ENCODE measurements around the gene EYA4.

Gene EYA4

DNA sequence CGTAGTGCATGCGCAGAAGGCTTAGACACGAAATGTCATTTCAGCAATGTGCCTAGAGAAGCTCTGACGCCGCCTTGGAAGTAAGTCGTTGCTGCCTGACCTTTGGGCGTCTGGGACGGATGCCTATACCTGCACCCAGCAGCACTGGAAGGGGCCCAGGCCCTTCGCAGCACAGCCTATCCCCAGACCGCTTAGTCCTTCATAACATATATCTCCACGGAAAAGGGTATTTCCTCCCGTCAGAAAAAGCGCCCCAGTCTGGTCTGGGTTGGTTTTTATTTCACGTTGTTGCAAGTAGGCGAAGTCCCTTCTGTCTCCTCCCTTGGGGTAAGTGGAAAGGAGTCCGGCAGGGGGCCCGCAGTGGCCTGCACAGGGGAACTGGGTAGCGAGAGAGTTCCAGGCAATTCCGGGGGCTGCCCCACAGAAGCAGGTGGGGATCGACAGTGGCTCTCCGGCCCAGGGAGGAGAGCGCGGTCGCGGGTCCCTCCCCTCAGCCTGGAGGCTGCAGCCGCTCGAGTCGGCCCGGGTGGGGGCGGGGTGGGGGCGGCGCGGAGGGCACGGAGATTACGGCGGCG, 559 bp upstream of the EYA4 start (continued):
- TF ChIP-seq, protein P1, sequence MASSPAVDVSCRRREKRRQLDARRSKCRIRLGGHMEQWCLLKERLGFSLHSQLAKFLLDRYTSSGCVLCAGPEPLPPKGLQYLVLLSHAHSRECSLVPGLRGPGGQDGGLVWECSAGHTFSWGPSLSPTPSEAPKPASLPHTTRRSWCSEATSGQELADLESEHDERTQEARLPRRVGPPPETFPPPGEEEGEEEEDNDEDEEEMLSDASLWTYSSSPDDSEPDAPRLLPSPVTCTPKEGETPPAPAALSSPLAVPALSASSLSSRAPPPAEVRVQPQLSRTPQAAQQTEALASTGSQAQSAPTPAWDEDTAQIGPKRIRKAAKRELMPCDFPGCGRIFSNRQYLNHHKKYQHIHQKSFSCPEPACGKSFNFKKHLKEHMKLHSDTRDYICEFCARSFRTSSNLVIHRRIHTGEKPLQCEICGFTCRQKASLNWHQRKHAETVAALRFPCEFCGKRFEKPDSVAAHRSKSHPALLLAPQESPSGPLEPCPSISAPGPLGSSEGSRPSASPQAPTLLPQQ (tag by site-specific recombination; IDR thresholded peaks at IDR 0.05): no peak
- TF ChIP-seq ZBTB17 (tag by site-specific recombination; IDR thresholded peaks at IDR 0.05): peak; percentile 61
- TF ChIP-seq ZNF561 (tag by site-specific recombination; IDR thresholded peaks at IDR 0.05; ENCODE audit: borderline replicate concordance): peak; percentile 66; the same call in 1 of the 2 replicates
- TF ChIP-seq ZNF114 (tag by site-specific recombination; IDR thresholded peaks at IDR 0.05): no peak
- no peak for TF ChIP-seq ELK4 (IDR thresholded peaks at IDR 0.05; ENCODE audit: borderline replicate concordance, low read depth, low read length)

- peaks cover 41% of the 10 kb centered on the region for H3K4me1 ChIP-seq (ENCODE audit: control insufficient read depth, insufficient read depth, low read length)
- peak overlapping the region; percentile 84 for H3K4me3 ChIP-seq (ENCODE audit: low read depth, low read length)
- H3K36me3 ChIP-seq (ENCODE audit: control insufficient read depth in 2 of 2, insufficient read depth in 1 of 2, low read length in 2 of 2): no peaks in the 10 kb centered on the region
- peak overlapping the region; percentile 98 for H3K27ac ChIP-seq (ENCODE audit: extremely low read depth, low read depth, low read length)
- H3K9me3 ChIP-seq (ENCODE audit: control insufficient read depth, insufficient read depth, low read depth, low read length): no peaks in the 10 kb centered on the region
- POLR2A ChIA-PET: interaction anchor here (0.6 kb wide), 1 partner anchor 69 kb away, joined by 3 read pairs; no protein-coding TSS in a partner anchor
- CTCF ChIA-PET: interaction anchor here (0.6 kb wide), 1 partner anchor 679 kb away, joined by 5 read pairs; no protein-coding TSS in a partner anchor
- TF ChIP-seq, protein P2, sequence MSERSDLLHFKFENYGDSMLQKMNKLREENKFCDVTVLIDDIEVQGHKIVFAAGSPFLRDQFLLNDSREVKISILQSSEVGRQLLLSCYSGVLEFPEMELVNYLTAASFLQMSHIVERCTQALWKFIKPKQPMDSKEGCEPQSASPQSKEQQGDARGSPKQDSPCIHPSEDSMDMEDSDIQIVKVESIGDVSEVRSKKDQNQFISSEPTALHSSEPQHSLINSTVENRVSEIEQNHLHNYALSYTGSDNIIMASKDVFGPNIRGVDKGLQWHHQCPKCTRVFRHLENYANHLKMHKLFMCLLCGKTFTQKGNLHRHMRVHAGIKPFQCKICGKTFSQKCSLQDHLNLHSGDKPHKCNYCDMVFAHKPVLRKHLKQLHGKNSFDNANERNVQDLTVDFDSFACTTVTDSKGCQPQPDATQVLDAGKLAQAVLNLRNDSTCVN (tag by site-specific recombination; optimal IDR thresholded peaks at IDR 0.05): peak; percentile 82
- TF ChIP-seq ZNF335 (tag by site-specific recombination; conservative IDR thresholded peaks at IDR 0.05): peak; percentile 80
- TF ChIP-seq ZSCAN30 (tag by site-specific recombination; IDR thresholded peaks at IDR 0.05): peak; percentile 6; the same call in 1 of the 2 replicates
- no peak for TF ChIP-seq HOXA7 (CRISPR knock-in tag; IDR thresholded peaks at IDR 0.05; ENCODE audit: borderline replicate concordance)
- no peak for TF ChIP-seq ZNF544 (tag by site-specific recombination; IDR thresholded peaks at IDR 0.05)
- TF ChIP-seq ZNF629 (tag by site-specific recombination; IDR thresholded peaks at IDR 0.05): no peak
- no peak for TF ChIP-seq ZNF747 (tag by site-specific recombination; IDR thresholded peaks at IDR 0.05)
- TF ChIP-seq, protein P3, sequence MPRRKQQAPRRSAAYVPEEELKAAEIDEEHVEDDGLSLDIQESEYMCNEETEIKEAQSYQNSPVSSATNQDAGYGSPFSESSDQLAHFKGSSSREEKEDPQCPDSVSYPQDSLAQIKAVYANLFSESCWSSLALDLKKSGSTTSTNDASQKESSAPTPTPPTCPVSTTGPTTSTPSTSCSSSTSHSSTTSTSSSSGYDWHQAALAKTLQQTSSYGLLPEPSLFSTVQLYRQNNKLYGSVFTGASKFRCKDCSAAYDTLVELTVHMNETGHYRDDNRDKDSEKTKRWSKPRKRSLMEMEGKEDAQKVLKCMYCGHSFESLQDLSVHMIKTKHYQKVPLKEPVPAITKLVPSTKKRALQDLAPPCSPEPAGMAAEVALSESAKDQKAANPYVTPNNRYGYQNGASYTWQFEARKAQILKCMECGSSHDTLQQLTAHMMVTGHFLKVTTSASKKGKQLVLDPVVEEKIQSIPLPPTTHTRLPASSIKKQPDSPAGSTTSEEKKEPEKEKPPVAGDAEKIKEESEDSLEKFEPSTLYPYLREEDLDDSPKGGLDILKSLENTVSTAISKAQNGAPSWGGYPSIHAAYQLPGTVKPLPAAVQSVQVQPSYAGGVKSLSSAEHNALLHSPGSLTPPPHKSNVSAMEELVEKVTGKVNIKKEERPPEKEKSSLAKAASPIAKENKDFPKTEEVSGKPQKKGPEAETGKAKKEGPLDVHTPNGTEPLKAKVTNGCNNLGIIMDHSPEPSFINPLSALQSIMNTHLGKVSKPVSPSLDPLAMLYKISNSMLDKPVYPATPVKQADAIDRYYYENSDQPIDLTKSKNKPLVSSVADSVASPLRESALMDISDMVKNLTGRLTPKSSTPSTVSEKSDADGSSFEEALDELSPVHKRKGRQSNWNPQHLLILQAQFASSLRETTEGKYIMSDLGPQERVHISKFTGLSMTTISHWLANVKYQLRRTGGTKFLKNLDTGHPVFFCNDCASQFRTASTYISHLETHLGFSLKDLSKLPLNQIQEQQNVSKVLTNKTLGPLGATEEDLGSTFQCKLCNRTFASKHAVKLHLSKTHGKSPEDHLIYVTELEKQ (tag by site-specific recombination; IDR thresholded peaks at IDR 0.05; ENCODE audit: borderline replicate concordance): 0 out of 2 replicates have a peak, but pooled peaks have one; percentile 4
- TF ChIP-seq ZNF548 (tag by site-specific recombination; IDR thresholded peaks at IDR 0.05): no peak
- no peak for TF ChIP-seq ZNF664 (tag by site-specific recombination; IDR thresholded peaks at IDR 0.05)
- no peak for TF ChIP-seq GLI4 (tag by site-specific recombination; IDR thresholded peaks at IDR 0.05)
- TF ChIP-seq ZBTB48 (tag by site-specific recombination; IDR thresholded peaks at IDR 0.05): peak; percentile 83
- TF ChIP-seq, protein P4, sequence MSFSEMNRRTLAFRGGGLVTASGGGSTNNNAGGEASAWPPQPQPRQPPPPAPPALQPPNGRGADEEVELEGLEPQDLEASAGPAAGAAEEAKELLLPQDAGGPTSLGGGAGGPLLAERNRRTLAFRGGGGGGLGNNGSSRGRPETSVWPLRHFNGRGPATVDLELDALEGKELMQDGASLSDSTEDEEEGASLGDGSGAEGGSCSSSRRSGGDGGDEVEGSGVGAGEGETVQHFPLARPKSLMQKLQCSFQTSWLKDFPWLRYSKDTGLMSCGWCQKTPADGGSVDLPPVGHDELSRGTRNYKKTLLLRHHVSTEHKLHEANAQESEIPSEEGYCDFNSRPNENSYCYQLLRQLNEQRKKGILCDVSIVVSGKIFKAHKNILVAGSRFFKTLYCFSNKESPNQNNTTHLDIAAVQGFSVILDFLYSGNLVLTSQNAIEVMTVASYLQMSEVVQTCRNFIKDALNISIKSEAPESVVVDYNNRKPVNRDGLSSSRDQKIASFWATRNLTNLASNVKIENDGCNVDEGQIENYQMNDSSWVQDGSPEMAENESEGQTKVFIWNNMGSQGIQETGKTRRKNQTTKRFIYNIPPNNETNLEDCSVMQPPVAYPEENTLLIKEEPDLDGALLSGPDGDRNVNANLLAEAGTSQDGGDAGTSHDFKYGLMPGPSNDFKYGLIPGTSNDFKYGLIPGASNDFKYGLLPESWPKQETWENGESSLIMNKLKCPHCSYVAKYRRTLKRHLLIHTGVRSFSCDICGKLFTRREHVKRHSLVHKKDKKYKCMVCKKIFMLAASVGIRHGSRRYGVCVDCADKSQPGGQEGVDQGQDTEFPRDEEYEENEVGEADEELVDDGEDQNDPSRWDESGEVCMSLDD (tag by site-specific recombination; IDR thresholded peaks at IDR 0.05): peak; percentile 18; the same call in 1 of the 2 replicates
- no peak for TF ChIP-seq PRDM1 (tag by site-specific recombination; IDR thresholded peaks at IDR 0.05)
- TF ChIP-seq KLF10 (tag by site-specific recombination; IDR thresholded peaks at IDR 0.05): peak; percentile 15; the same call in 1 of the 2 replicates
- no peak for TF ChIP-seq ZNF830 (tag by site-specific recombination; IDR thresholded peaks at IDR 0.05; ENCODE audit: low read depth)
- TF ChIP-seq GLIS1 (tag by site-specific recombination; IDR thresholded peaks at IDR 0.05): peak; percentile 41
- TF ChIP-seq ZNF214 (tag by site-specific recombination; IDR thresholded peaks at IDR 0.05; ENCODE audit: borderline replicate concordance): no peak
These were observed 912 bp downstream of the EYA4 start for GRCh38 chr6:133241901-133242636.
